Renal cortex interstitium (tissue), 11 donors: ENCODE data around the gene TOP2A. TPM values are rescaled to one million over a fixed set of nuclear protein-coding genes. Genes with fewer than 3 reads are reported as not detected.
"Not testable (repeated sequence)": the region's sequence is repeated elsewhere in the genome, so short reads cannot be mapped to it uniquely, and the experiment has no call there.

Experiments
- DNase-seq, 11 donors: peaks; one replicate each; pipeline ENCODE4 v3.0.0-alpha.2; 2013; ENCODE audit warnings: low read depth in 9 of 11, low spot score in 4 of 11; ENCODE audit errors: extremely low read depth in 1 of 11
- polyA plus RNA-seq, 3 donors: library from polyadenylated mRNA; unstranded; fragments of 120-200 nt; gene quantifications; one replicate each; pipeline ENCODE4 v1.2.1, GENCODE V29; 2013; ENCODE audit not compliant: insufficient read length in 3 of 3

TOP2A gene
- polyA plus RNA-seq, 3 donors, result 154 to 213 (median 186) TPM

GRCh38 chr17:40367728-40368127 is 50.0 kb downstream of the TOP2A start:
- not testable (repeated sequence) for DNase-seq

- DNase-seq, result no peak
Observed at GRCh38 chr17:40366861-40367518, 50.7 kb downstream of the TOP2A start.

GRCh38 chr17:40366076-40366860 is 51.4 kb downstream of the TOP2A start:
- no peak for DNase-seq

GRCh38 chr17:40364906-40365305 is 52.8 kb downstream of the TOP2A start:
- DNase-seq, result no peak

- DNase-seq, result no peak
Observed at GRCh38 chr17:40364121-40364861, 53.4 kb downstream of the TOP2A start, which contains the start of gene GJD3. TSS of gene GJD3 (minus strand) at chr17:40364737. CDS start at chr17:40363815, 922 bp downstream.

- no peak for DNase-seq
Observed at GRCh38 chr17:40363111-40363827, 54.4 kb downstream of the TOP2A start.

GRCh38 chr17:40362696-40363110 is 55.0 kb downstream of the TOP2A start:
- peak in 1 of 11 donors; percentile 57 for DNase-seq

GRCh38 chr17:40361925-40362695 is 55.6 kb downstream of the TOP2A start:
- DNase-seq, result no peak

GRCh38 chr17:40361063-40361924 is 56.4 kb downstream of the TOP2A start:
- no peak for DNase-seq

GRCh38 chr17:40360091-40360490 is 57.6 kb downstream of the TOP2A start:
- no peak for DNase-seq

- peak in 10 of 11 donors; percentile 70 to 88 (median 83) for DNase-seq
Observed at GRCh38 chr17:40358323-40359038, 59.2 kb downstream of the TOP2A start.

GRCh38 chr17:40356990-40357881 is 60.5 kb downstream of the TOP2A start:
- no peak for DNase-seq

- DNase-seq, result no peak
Observed at GRCh38 chr17:40355804-40356758, 61.6 kb downstream of the TOP2A start.

- peak in 1 of 11 donors; percentile 41 for DNase-seq
Observed at GRCh38 chr17:40355123-40355803, 62.4 kb downstream of the TOP2A start.
